ENCODE data around the gene RAD51B. TPM values are rescaled to one million over a fixed set of nuclear protein-coding genes. Genes with fewer than 3 reads are reported as not detected.

The RAD51B gene
- total RNA-seq, 1 experiment from 2014 or later: 23.3 TPM

DNA sequence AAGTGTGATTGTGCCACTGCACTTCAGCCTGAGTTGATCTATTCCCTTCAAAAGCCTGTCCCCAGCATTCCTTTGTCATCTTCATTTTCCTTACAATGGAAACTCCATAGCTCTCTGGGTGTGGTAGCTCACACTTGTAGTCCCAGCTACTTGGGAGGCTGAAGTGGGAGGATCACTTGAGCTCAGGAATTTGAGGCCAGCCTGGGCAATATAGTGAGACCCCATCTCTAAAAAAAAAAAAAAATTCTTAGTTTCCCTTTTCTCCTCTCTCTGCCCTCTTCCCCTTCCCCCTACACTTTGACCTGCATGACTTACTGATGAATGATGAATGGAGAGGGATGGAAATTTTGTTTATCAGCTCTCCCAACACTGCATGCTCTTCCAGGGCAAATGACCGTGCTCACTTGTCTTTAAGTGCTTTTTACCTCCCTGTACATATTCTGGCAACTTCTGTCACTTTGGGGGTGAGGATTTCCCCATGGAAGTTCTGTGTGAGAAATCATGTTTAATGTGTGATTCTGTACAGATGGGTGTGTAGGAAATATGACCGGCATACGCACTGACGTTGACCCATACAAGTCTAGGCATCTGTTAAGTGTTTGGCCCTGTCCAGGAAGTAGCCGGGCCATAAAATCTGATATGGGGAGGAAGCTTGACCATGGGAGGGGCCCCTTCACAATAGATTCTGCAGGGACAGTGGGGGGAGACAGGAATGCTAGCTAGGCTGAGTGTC lies 907.9 kb downstream of the RAD51B start:
- Histone ChIP-seq H3K27me3 (replicated peaks; ENCODE audit: insufficient read depth, low read depth, low read length, poor library complexity) (no peaks in the 10 kb centered on the region), H3K36me3 (ENCODE audit: insufficient read depth, low read length, poor library complexity, severe bottlenecking) (no peaks in the 10 kb centered on the region), H3K27ac (ENCODE audit: low read depth, low read length, poor library complexity, severe bottlenecking) (no peak overlapping the region), H3K4me3 (ENCODE audit: low read depth, low read length, poor library complexity, severe bottlenecking) (no peak overlapping the region), H3K4me1 (ENCODE audit: insufficient read depth, low read length, poor library complexity, severe bottlenecking) (peaks cover 3% of the 10 kb centered on the region), H3K9me3 (ENCODE audit: low read depth, low read length, poor library complexity, severe bottlenecking) (no peaks in the 10 kb centered on the region)
- DNase-seq (ENCODE audit: low spot score): no peak
- POLR2A ChIA-PET (ENCODE audit: low non-redundant PET): no interaction called here
- CTCF ChIA-PET: interaction anchor here (1.1 kb wide), 1 partner anchor 8 kb away, joined by 3 read pairs; no protein-coding TSS in a partner anchor
- TF ChIP-seq, protein P1, sequence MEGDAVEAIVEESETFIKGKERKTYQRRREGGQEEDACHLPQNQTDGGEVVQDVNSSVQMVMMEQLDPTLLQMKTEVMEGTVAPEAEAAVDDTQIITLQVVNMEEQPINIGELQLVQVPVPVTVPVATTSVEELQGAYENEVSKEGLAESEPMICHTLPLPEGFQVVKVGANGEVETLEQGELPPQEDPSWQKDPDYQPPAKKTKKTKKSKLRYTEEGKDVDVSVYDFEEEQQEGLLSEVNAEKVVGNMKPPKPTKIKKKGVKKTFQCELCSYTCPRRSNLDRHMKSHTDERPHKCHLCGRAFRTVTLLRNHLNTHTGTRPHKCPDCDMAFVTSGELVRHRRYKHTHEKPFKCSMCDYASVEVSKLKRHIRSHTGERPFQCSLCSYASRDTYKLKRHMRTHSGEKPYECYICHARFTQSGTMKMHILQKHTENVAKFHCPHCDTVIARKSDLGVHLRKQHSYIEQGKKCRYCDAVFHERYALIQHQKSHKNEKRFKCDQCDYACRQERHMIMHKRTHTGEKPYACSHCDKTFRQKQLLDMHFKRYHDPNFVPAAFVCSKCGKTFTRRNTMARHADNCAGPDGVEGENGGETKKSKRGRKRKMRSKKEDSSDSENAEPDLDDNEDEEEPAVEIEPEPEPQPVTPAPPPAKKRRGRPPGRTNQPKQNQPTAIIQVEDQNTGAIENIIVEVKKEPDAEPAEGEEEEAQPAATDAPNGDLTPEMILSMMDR (conservative IDR thresholded peaks at IDR 0.05; ENCODE audit: low read depth, low read length): no peak
- TF ChIP-seq EZH2 (IDR thresholded peaks at IDR 0.05; ENCODE audit: borderline replicate concordance, low read depth, low read length, poor library complexity, severe bottlenecking): no peak
- no TSS peak for BruUV-seq (replicated peaks)
- intact Hi-C loops (cut with micrococcal nuclease; ENCODE audit: unreplicated experiment): no loop called here

DNA sequence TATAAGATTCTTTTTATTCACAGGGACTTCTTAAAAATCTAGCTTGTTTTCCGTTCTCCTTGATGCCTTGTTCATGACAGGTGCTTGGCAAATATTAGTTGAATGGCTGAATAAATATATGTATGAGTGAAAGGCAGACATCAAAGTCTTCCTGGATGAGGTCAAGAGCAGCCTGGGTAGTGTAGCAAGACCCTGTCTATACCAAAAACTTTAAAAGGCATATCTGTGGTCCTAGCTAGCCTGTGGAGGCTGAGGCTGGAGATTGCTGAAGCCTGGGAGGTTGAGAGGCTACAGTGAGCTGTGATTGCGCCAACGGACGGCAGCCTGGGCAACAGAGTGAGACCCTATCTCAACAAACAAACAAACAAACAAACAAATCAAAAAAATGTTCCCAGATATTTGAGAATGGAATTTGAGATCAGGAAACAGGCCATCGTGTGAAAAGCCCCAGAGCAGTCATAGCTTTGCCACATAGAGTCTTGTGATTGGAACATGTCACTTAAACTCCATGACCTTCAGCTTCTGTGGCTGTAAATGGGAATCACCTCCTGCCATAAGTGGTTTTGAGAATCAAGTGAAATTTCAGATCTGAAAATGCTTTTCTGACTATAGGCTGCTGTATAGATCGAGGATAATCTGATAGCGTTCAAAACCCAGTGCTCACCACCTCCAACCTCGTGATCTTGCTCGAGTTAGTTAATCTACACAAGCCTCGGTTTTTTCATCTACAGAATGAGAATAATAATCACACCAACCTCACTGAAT lies 908.9 kb downstream of the RAD51B start:
- POLR2A ChIA-PET (ENCODE audit: low non-redundant PET): no interaction called here
- no TSS peak for BruUV-seq (replicated peaks)
- intact Hi-C loops (cut with micrococcal nuclease; ENCODE audit: unreplicated experiment): no loop called here

DNA sequence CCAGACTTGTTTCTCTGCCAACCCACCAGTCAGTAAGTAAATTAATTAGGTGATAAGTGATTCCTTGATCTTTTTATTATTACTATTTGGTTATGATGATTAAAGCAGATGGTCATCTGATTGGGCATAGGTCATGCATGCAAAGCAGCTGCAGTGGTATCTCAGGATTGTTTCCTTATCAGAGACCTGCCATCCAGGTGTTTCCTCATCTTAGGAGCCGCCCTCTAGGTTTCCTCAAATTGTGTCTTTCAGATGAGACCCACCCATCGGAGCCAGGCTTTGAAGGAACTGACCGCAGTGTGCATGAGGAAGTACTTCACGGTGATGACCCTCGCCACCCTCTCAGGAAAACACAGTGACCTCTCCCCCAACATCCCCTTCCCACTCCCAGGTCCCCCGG lies 910.0 kb downstream of the RAD51B start:
- TF ChIP-seq EZH2 (IDR thresholded peaks at IDR 0.05; ENCODE audit: borderline replicate concordance, low read depth, low read length, poor library complexity, severe bottlenecking): no peak
- TF ChIP-seq, protein P1 (conservative IDR thresholded peaks at IDR 0.05; ENCODE audit: low read depth, low read length): no peak
- Histone ChIP-seq H3K9me3 (ENCODE audit: low read depth, low read length, poor library complexity, severe bottlenecking) (no peaks in the 10 kb centered on the region), H3K4me1 (ENCODE audit: insufficient read depth, low read length, poor library complexity, severe bottlenecking) (peaks cover 3% of the 10 kb centered on the region), H3K4me3 (ENCODE audit: low read depth, low read length, poor library complexity, severe bottlenecking) (no peak overlapping the region), H3K36me3 (ENCODE audit: insufficient read depth, low read length, poor library complexity, severe bottlenecking) (no peaks in the 10 kb centered on the region), H3K27ac (ENCODE audit: low read depth, low read length, poor library complexity, severe bottlenecking) (no peak overlapping the region), H3K27me3 (replicated peaks; ENCODE audit: insufficient read depth, low read depth, low read length, poor library complexity) (no peaks in the 10 kb centered on the region)
- ChIA-PET POLR2A (ENCODE audit: low non-redundant PET) (no interaction called here), CTCF (no interaction called here)
- no peak for DNase-seq (ENCODE audit: low spot score)
- no TSS peak for BruUV-seq (replicated peaks)
- intact Hi-C loops (cut with micrococcal nuclease; ENCODE audit: unreplicated experiment): no loop called here

More for the DNA sequence above, 908.9 kb downstream of the RAD51B start:
- TF ChIP-seq, protein P1 (conservative IDR thresholded peaks at IDR 0.05; ENCODE audit: low read depth, low read length): no peak
- no peak for TF ChIP-seq EZH2 (IDR thresholded peaks at IDR 0.05; ENCODE audit: borderline replicate concordance, low read depth, low read length, poor library complexity, severe bottlenecking)
- DNase-seq (ENCODE audit: low spot score): no peak
- Histone ChIP-seq H3K27me3 (replicated peaks; ENCODE audit: insufficient read depth, low read depth, low read length, poor library complexity) (no peaks in the 10 kb centered on the region), H3K4me3 (ENCODE audit: low read depth, low read length, poor library complexity, severe bottlenecking) (no peak overlapping the region), H3K27ac (ENCODE audit: low read depth, low read length, poor library complexity, severe bottlenecking) (no peak overlapping the region), H3K4me1 (ENCODE audit: insufficient read depth, low read length, poor library complexity, severe bottlenecking) (peaks cover 3% of the 10 kb centered on the region), H3K9me3 (ENCODE audit: low read depth, low read length, poor library complexity, severe bottlenecking) (no peaks in the 10 kb centered on the region), H3K36me3 (ENCODE audit: insufficient read depth, low read length, poor library complexity, severe bottlenecking) (no peaks in the 10 kb centered on the region)
- CTCF ChIA-PET: interaction anchor here (1.1 kb wide), 1 partner anchor 9 kb away, joined by 3 read pairs; no protein-coding TSS in a partner anchor

Data from A673 (cell line).